Vagina (tissue), 2 donors: ENCODE results near the gene CALD1. TPM values are rescaled to one million over a fixed set of nuclear protein-coding genes. Genes with fewer than 3 reads are reported as not detected.

ENCODE experiments used
- DNase-seq, 2 donors: peaks; one replicate each; pipeline ENCODE4 v3.0.0-alpha.2; 2017; ENCODE audit errors: extremely low spot score in 2 of 2
- H3K27ac ChIP-seq: fragments of 200-600 bp; sonication (generic); one replicate; pipeline ENCODE4 v1.5.1; 2019
- H3K27me3 ChIP-seq: fragments of 200-600 bp; sonication (generic); one replicate; pipeline ENCODE4 v1.5.1; 2019
- H3K36me3 ChIP-seq, 2 donors: fragments of 200-600 bp; sonication (generic); one replicate each; pipeline ENCODE4 v1.5.1; 2017 to 2019
- H3K4me1 ChIP-seq: fragments of 200-600 bp; sonication (generic); one replicate; pipeline ENCODE4 v1.5.1; 2019
- H3K4me3 ChIP-seq, 2 donors: fragments of 200-600 bp; sonication (generic); 1 replicate in 1 of 2; 2 replicates in 1 of 2; pipeline ENCODE4 v1.5.1; 2016 to 2019
- H3K9me3 ChIP-seq: fragments of 200-600 bp; sonication (generic); one replicate; pipeline ENCODE4 v1.5.1; 2019
- CTCF ChIP-seq, 3 experiments: fragments of 450-650 bp in 2 of 3; fragments of 200-600 bp in 1 of 3; sonication (generic) in 1 of 3; IDR thresholded peaks; one replicate each; pipeline ENCODE4 v1.5.1; 2017 to 2019; ENCODE audit warnings: antibody characterized with exemption in 3 of 3, mild to moderate bottlenecking in 2 of 3, moderate library complexity in 2 of 3
- POLR2A ChIP-seq, 2 donors: fragments of 450-650 bp; IDR thresholded peaks; one replicate each; pipeline ENCODE4 v1.6.1; 2017; ENCODE audit warnings: antibody characterized with exemption in 2 of 2, mild to moderate bottlenecking in 2 of 2, moderate library complexity in 2 of 2
- POLR2AphosphoS5 ChIP-seq, 2 donors: sonication (generic); formaldehyde crosslinking; IDR thresholded peaks; one replicate each; pipeline ENCODE4 v1.9.0; 2017; ENCODE audit warnings: antibody characterized with exemption in 2 of 2, mild to moderate bottlenecking in 2 of 2, low read depth in 1 of 2; ENCODE audit not compliant: insufficient read depth in 1 of 2
- intact Hi-C: fragments of 100-400 bp; cut with DNase I; formaldehyde crosslinking; loops from one replicate; pipeline ENCODE4 v1.15.1; 2023
- total RNA-seq: library from RNA; depleted of rRNA; stranded (reverse); fragments of >200 nt; gene quantifications from one replicate; pipeline ENCODE4 v1.2.3, GENCODE V29; 2016

CALD1 gene
- total RNA-seq, 1 donor from 2014 or later: 343 TPM

GRCh38 chr7:134855442-134855841 lies 76.0 kb downstream of the CALD1 start:
- Histone ChIP-seq H3K27me3 (no peaks in the 10 kb centered on the region), H3K4me3 (no peak overlapping the region), H3K27ac (peak overlapping the region; percentile 52), H3K4me1 (peaks cover 65% of the 10 kb centered on the region), H3K9me3 (no peaks in the 10 kb centered on the region), H3K36me3 (no peaks in the 10 kb centered on the region)
- DNase-seq: no peak
- no peak for TF ChIP-seq POLR2AphosphoS5 (IDR thresholded peaks at IDR 0.05; ENCODE audit: insufficient read depth in 1 of 2, low read depth in 1 of 2)
- no peak for TF ChIP-seq POLR2A (IDR thresholded peaks at IDR 0.05)
- no peak for TF ChIP-seq CTCF (IDR thresholded peaks at IDR 0.05)
- intact Hi-C loops: no loop called here

GRCh38 chr7:134856091-134856490 lies 76.7 kb downstream of the CALD1 start:
- TF ChIP-seq POLR2A (IDR thresholded peaks at IDR 0.05) (no peak), CTCF (IDR thresholded peaks at IDR 0.05) (no peak), POLR2AphosphoS5 (IDR thresholded peaks at IDR 0.05; ENCODE audit: insufficient read depth in 1 of 2, low read depth in 1 of 2) (no peak)
- H3K4me1 ChIP-seq: peaks cover 59% of the 10 kb centered on the region

GRCh38 chr7:134856691-134857090 lies 77.3 kb downstream of the CALD1 start:
- peak overlapping the region; percentile 52 for H3K27ac ChIP-seq

More at GRCh38 chr7:134856091-134856490, 76.7 kb downstream of the CALD1 start:
- H3K36me3 ChIP-seq: no peaks in the 10 kb centered on the region
- no peak for DNase-seq
- no peak overlapping the region for H3K4me3 ChIP-seq
- intact Hi-C loops: no loop called here
- H3K9me3 ChIP-seq: no peaks in the 10 kb centered on the region
- no peaks in the 10 kb centered on the region for H3K27me3 ChIP-seq
- H3K27ac ChIP-seq: peak overlapping the region; percentile 52

GRCh38 chr7:134857958-134858357 lies 78.5 kb downstream of the CALD1 start:
- Histone ChIP-seq H3K27me3 (no peaks in the 10 kb centered on the region), H3K36me3 (no peaks in the 10 kb centered on the region), H3K4me3 (no peak overlapping the region), H3K27ac (peak overlapping the region; percentile 3), H3K4me1 (peaks cover 42% of the 10 kb centered on the region), H3K9me3 (no peaks in the 10 kb centered on the region)
- DNase-seq: no peak
- no peak for TF ChIP-seq POLR2AphosphoS5 (IDR thresholded peaks at IDR 0.05; ENCODE audit: insufficient read depth in 1 of 2, low read depth in 1 of 2)
- TF ChIP-seq CTCF (IDR thresholded peaks at IDR 0.05): no peak
- TF ChIP-seq POLR2A (IDR thresholded peaks at IDR 0.05): no peak
- intact Hi-C loops: no loop called here

More at GRCh38 chr7:134856691-134857090, 77.3 kb downstream of the CALD1 start:
- DNase-seq: no peak
- H3K27me3 ChIP-seq: no peaks in the 10 kb centered on the region
- no peak overlapping the region for H3K4me3 ChIP-seq
- intact Hi-C loops: no loop called here
- no peak for TF ChIP-seq POLR2AphosphoS5 (IDR thresholded peaks at IDR 0.05; ENCODE audit: insufficient read depth in 1 of 2, low read depth in 1 of 2)
- no peak for TF ChIP-seq POLR2A (IDR thresholded peaks at IDR 0.05)
- TF ChIP-seq CTCF (IDR thresholded peaks at IDR 0.05): no peak
- H3K9me3 ChIP-seq: no peaks in the 10 kb centered on the region
- no peaks in the 10 kb centered on the region for H3K36me3 ChIP-seq
- peaks cover 53% of the 10 kb centered on the region for H3K4me1 ChIP-seq

- H3K27me3 ChIP-seq: no peaks in the 10 kb centered on the region
- H3K27ac ChIP-seq: no peak overlapping the region
- DNase-seq: no peak
- H3K36me3 ChIP-seq: no peaks in the 10 kb centered on the region
- H3K4me3 ChIP-seq: no peak overlapping the region
- H3K9me3 ChIP-seq: no peaks in the 10 kb centered on the region
- intact Hi-C loops: no loop called here
- peaks cover 33% of the 10 kb centered on the region for H3K4me1 ChIP-seq
- TF ChIP-seq POLR2A (IDR thresholded peaks at IDR 0.05): no peak
- no peak for TF ChIP-seq POLR2AphosphoS5 (IDR thresholded peaks at IDR 0.05; ENCODE audit: insufficient read depth in 1 of 2, low read depth in 1 of 2)
- TF ChIP-seq CTCF (IDR thresholded peaks at IDR 0.05): no peak
Measured at GRCh38 chr7:134859783-134860182, 80.3 kb downstream of the CALD1 start.
